SK-N-MC (cell line): ENCODE results near the gene RAMP1.

Experiments
- EZH2 ChIP-seq: fragments of 200-600 bp; sonication (generic); IDR thresholded peaks from one replicate; pipeline ENCODE4 v1.6.1; 2017; ENCODE audit warnings: antibody characterized with exemption
- POLR2AphosphoS5 ChIP-seq: IDR thresholded peaks from 2 replicates; pipeline ENCODE4 v1.6.1; 2012; ENCODE audit warnings: mild to moderate bottlenecking, low read depth, low read length, borderline replicate concordance

DNA sequence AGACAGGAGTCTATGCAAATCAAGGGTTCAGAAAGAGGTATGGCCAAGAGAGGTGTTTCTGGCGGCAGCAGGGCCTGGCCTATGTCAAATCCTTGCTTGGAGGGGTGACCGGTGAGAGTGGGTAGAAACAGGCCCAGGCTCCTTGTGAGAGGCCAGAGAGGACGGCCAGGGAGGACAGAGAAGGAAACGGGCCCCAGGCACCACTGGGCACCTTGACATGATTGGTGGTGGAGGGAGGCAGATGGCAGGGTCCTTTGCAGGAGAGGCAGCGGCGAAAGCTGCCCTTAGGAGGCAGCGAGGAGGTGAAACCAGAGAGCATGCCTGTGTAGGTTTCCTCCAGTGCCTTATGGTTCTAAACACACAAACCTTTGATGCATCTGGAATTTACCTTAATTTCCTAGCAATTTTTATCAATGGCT, 6.2 kb downstream of the RAMP1 start:
- no peak for TF ChIP-seq EZH2
- no peak for TF ChIP-seq POLR2AphosphoS5
